HepG2 (cell line): ENCODE results near the gene KIF24. TPM values are rescaled to one million over a fixed set of nuclear protein-coding genes. Genes with fewer than 3 reads are reported as not detected.

Source experiments
- CAMTA2 ChIP-seq: sonication (generic); formaldehyde crosslinking; IDR thresholded peaks from 2 replicates; pipeline ENCODE4 v1.4.0; 2020; ENCODE audit warnings: mild to moderate bottlenecking, missing genetic modification reagents, borderline replicate concordance
- EHMT2 ChIP-seq: fragments of 200-600 bp; sonication (generic); IDR thresholded peaks from 2 replicates; pipeline ENCODE4 v1.7.0; 2017; ENCODE audit warnings: antibody characterized with exemption, low read depth, low read length, borderline replicate concordance
- HMGXB4 ChIP-seq, 2 experiments: sonication (generic) in 1 of 2; formaldehyde crosslinking in 1 of 2; IDR thresholded peaks; 2 replicates each; pipeline versions ENCODE4 v1.4.0 to v1.6.1; 2018 to 2020; ENCODE audit warnings: missing genetic modification reagents in 2 of 2, borderline replicate concordance in 1 of 2, low read depth in 1 of 2, mild to moderate bottlenecking in 1 of 2, missing biosample characterization in 1 of 2
- HNF1A ChIP-seq, 2 experiments: sonication (generic) in 1 of 2; formaldehyde crosslinking in 1 of 2; IDR thresholded peaks; 2 replicates each; pipeline versions ENCODE4 v1.4.0 to v1.6.1; 2016 to 2020; ENCODE audit warnings: borderline replicate concordance in 1 of 2, low read depth in 1 of 2, mild to moderate bottlenecking in 1 of 2, missing genetic modification reagents in 1 of 2
- MAZ ChIP-seq, 2 experiments: sonication (generic) in 1 of 2; formaldehyde crosslinking in 1 of 2; IDR thresholded peaks; 2 replicates each; pipeline versions ENCODE4 v1.5.0 to v1.6.1; 2012 to 2020; ENCODE audit warnings: low read depth in 2 of 2, mild to moderate bottlenecking in 2 of 2, borderline replicate concordance in 1 of 2, improper control_type of control experiment in 1 of 2, low read length in 1 of 2, missing genetic modification reagents in 1 of 2, moderate library complexity in 1 of 2
- NR2F1 ChIP-seq, 2 experiments: fragments of 450-650 bp in 1 of 2; formaldehyde crosslinking in 1 of 2; IDR thresholded peaks; 2 replicates each; pipeline versions ENCODE4 v1.5.0 to v1.6.1; 2016 to 2020; ENCODE audit warnings: mild to moderate bottlenecking in 1 of 2, missing compliant biosample characterization in 1 of 2, missing genetic modification reagents in 1 of 2, moderate library complexity in 1 of 2
- RFX3 ChIP-seq: IDR thresholded peaks from 2 replicates; pipeline ENCODE4 v1.6.1; 2016; ENCODE audit warnings: missing biosample characterization, missing genetic modification reagents
- SSRP1 ChIP-seq: IDR thresholded peaks from 2 replicates; pipeline ENCODE4 v1.6.1; 2016; ENCODE audit warnings: control low read depth
- ZBTB38 ChIP-seq: sonication (generic); formaldehyde crosslinking; IDR thresholded peaks from 2 replicates; pipeline ENCODE4 v1.5.1; 2020; ENCODE audit warnings: mild to moderate bottlenecking, missing genetic modification reagents
- ZFP91 ChIP-seq: sonication (generic); formaldehyde crosslinking; IDR thresholded peaks from 2 replicates; pipeline ENCODE4 v1.9.0; 2022; ENCODE audit warnings: missing genetic modification reagents, mild to moderate bottlenecking, borderline replicate concordance
- ZNF414 ChIP-seq: sonication (generic); formaldehyde crosslinking; IDR thresholded peaks from 2 replicates; pipeline ENCODE4 v1.5.0; 2020; ENCODE audit warnings: missing genetic modification reagents
- ZNF530 ChIP-seq: sonication (generic); formaldehyde crosslinking; IDR thresholded peaks from 2 replicates; pipeline ENCODE4 v1.5.0; 2020; ENCODE audit warnings: low read depth, mild to moderate bottlenecking, missing genetic modification reagents
- ZNF562 ChIP-seq: sonication (generic); formaldehyde crosslinking; IDR thresholded peaks from 2 replicates; pipeline ENCODE4 v1.8.0; 2022; ENCODE audit warnings: missing genetic modification reagents, borderline replicate concordance
- polyA plus RNA-seq, 8 experiments: library from polyadenylated mRNA; depleted of rRNA in 3 of 8; stranded (reverse) in 7 of 8; unstranded in 1 of 8; fragments of >200 nt; fragmentation: Illumina TruSeq in 4 of 8; extraction: Trizol in 4 of 8; gene quantifications; 2 replicates each; pipeline versions ENCODE4 v1.2.1 to v1.2.3, GENCODE V29; 2011 to 2016; ENCODE audit warnings: low read depth in 4 of 8, missing spikeins in 1 of 8, mixed read lengths in 1 of 8; ENCODE audit not compliant: insufficient read depth in 1 of 8
- total RNA-seq, 5 experiments: library from RNA; depleted of rRNA; stranded (reverse); fragments of >200 nt; fragmentation: Illumina TruSeq; extraction: Trizol; gene quantifications; 2 replicates each; pipeline ENCODE4 v1.2.3, GENCODE V29; 2016; ENCODE audit warnings: low read depth in 1 of 5
- TF ChIP-seq, protein P1 (sequence below): sonication (generic); formaldehyde crosslinking; IDR thresholded peaks from 2 replicates; pipeline ENCODE4 v1.4.0; 2020; ENCODE audit warnings: missing genetic modification reagents

The KIF24 gene
- total and polyA plus RNA-seq, 2 of the 13 experiments (the other 11 are each of a cell fraction or from before 2014, with no cell fraction given), result 1.1 to 3.0 TPM

- TF ChIP-seq ZNF562 (CRISPR knock-in tag), result no peak
- no peak for TF ChIP-seq NR2F1 (CRISPR knock-in tag; IDR thresholded peaks at IDR 0.05)
- no peak for TF ChIP-seq ZNF414 (CRISPR knock-in tag)
- no peak for TF ChIP-seq EHMT2
- TF ChIP-seq MAZ (IDR thresholded peaks at IDR 0.05; ENCODE audit: borderline replicate concordance, low read depth, low read length), result no peak
- peak; percentile 52; the same call in 1 of the 2 replicates for TF ChIP-seq MAZ (CRISPR knock-in tag; IDR thresholded peaks at IDR 0.05; ENCODE audit: low read depth)
- no peak for TF ChIP-seq RFX3
- TF ChIP-seq HMGXB4 (CRISPR knock-in tag; IDR thresholded peaks at IDR 0.05; ENCODE audit: borderline replicate concordance in 1 of 2, low read depth in 1 of 2), result 0 out of 4 replicates have a peak, but pooled peaks of 1 of the 2 experiments have one; percentile 43
- no peak for TF ChIP-seq ZNF530 (CRISPR knock-in tag)
- no peak for TF ChIP-seq CAMTA2
- TF ChIP-seq HNF1A (IDR thresholded peaks at IDR 0.05; ENCODE audit: low read depth), result no peak
- no peak for TF ChIP-seq HNF1A (CRISPR knock-in tag; IDR thresholded peaks at IDR 0.05; ENCODE audit: borderline replicate concordance)
- no peak for TF ChIP-seq ZFP91 (CRISPR knock-in tag)
- TF ChIP-seq, protein P1, sequence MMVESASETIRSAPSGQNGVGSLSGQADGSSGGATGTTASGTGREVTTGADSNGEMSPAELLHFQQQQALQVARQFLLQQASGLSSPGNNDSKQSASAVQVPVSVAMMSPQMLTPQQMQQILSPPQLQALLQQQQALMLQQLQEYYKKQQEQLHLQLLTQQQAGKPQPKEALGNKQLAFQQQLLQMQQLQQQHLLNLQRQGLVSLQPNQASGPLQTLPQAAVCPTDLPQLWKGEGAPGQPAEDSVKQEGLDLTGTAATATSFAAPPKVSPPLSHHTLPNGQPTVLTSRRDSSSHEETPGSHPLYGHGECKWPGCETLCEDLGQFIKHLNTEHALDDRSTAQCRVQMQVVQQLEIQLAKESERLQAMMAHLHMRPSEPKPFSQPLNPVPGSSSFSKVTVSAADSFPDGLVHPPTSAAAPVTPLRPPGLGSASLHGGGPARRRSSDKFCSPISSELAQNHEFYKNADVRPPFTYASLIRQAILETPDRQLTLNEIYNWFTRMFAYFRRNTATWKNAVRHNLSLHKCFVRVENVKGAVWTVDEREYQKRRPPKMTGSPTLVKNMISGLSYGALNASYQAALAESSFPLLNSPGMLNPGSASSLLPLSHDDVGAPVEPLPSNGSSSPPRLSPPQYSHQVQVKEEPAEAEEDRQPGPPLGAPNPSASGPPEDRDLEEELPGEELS (CRISPR knock-in tag), result no peak
- TF ChIP-seq SSRP1 (CRISPR knock-in tag), result no peak
- no peak for TF ChIP-seq ZBTB38 (CRISPR knock-in tag)
Measured at GRCh38 chr9:34346873-34347799, 18.1 kb upstream of the KIF24 start (continued).
